Measurements from ENCODE around the gene HOXA4. TPM values are rescaled to one million over a fixed set of nuclear protein-coding genes. Genes with fewer than 3 reads are reported as not detected.

Gene HOXA4
- total RNA-seq, 1 experiment from 2014 or later = not detected

GRCh38 chr7:27088002-27088922 lies 42.3 kb downstream of the HOXA4 start (continued):
- no peak for TF ChIP-seq HMGA2 (CRISPR knock-in tag; IDR thresholded peaks at IDR 0.05)
- TF ChIP-seq SP1 (CRISPR knock-in tag; conservative IDR thresholded peaks at IDR 0.05) = peak; percentile 48; the same call in 1 of the 2 replicates
- TF ChIP-seq ZNF671 (CRISPR knock-in tag; IDR thresholded peaks at IDR 0.05) = no peak
- TF ChIP-seq ATF6 (CRISPR knock-in tag; IDR thresholded peaks at IDR 0.05) = no peak
- no peak for TF ChIP-seq ZNF423 (CRISPR knock-in tag; IDR thresholded peaks at IDR 0.05)
- no peak for TF ChIP-seq NR1H2 (CRISPR knock-in tag; IDR thresholded peaks at IDR 0.05)
- no peak for TF ChIP-seq ZNF425 (CRISPR knock-in tag; conservative IDR thresholded peaks at IDR 0.05)

- Mint-ChIP-seq H3K36me3 (no peaks in the 10 kb centered on the region), H3K4me1 (peaks cover 9% of the 10 kb centered on the region; the same call in 1 of the 2 replicates), H3K4me3 (no peak overlapping the region), H3K27me3 (ENCODE audit: low read depth) (peaks cover 72% of the 10 kb centered on the region), H3K9me3 (no peaks in the 10 kb centered on the region), H3K27ac (no peak overlapping the region)
- no peak for DNase-seq (ENCODE audit: low spot score)
- ATAC-seq = no peak
- ChIA-PET POLR2A (no interaction called here), CTCF (interaction anchor here (1.3 kb wide), 1 partner anchor 78 kb away, joined by 3 read pairs; no protein-coding TSS in a partner anchor)
- no peak for TF ChIP-seq KAT7 (CRISPR knock-in tag; IDR thresholded peaks at IDR 0.05; ENCODE audit: borderline replicate concordance)
- no peak for TF ChIP-seq ZBTB21 (CRISPR knock-in tag; IDR thresholded peaks at IDR 0.05; ENCODE audit: borderline replicate concordance)
- no peak for TF ChIP-seq ZNF416 (CRISPR knock-in tag; IDR thresholded peaks at IDR 0.05)
- TF ChIP-seq ARID4B (CRISPR knock-in tag; IDR thresholded peaks at IDR 0.05; ENCODE audit: borderline replicate concordance) = no peak
- TF ChIP-seq HMGA2 (CRISPR knock-in tag; IDR thresholded peaks at IDR 0.05) = no peak
- TF ChIP-seq PREB (CRISPR knock-in tag; IDR thresholded peaks at IDR 0.05; ENCODE audit: borderline replicate concordance) = no peak
- no peak for TF ChIP-seq SP1 (CRISPR knock-in tag; conservative IDR thresholded peaks at IDR 0.05)
- no peak for TF ChIP-seq GABPB1 (CRISPR knock-in tag; IDR thresholded peaks at IDR 0.05)
- TF ChIP-seq ERG (CRISPR knock-in tag; IDR thresholded peaks at IDR 0.05) = no peak
- TF ChIP-seq ATF3 (CRISPR knock-in tag; conservative IDR thresholded peaks at IDR 0.05) = no peak
- no peak for TF ChIP-seq FOXP1 (CRISPR knock-in tag; IDR thresholded peaks at IDR 0.05; ENCODE audit: borderline replicate concordance)
- no peak for TF ChIP-seq SMAD3 (CRISPR knock-in tag; IDR thresholded peaks at IDR 0.05; ENCODE audit: borderline replicate concordance)
- no peak for TF ChIP-seq CDX4 (CRISPR knock-in tag; IDR thresholded peaks at IDR 0.05; ENCODE audit: borderline replicate concordance)
Measured at GRCh38 chr7:27083646-27084045, 46.9 kb downstream of the HOXA4 start.

Data from WTC11 (cell line).